Neural crest cell (in vitro differentiated cells): ENCODE results near the gene CACNA1E. TPM values are rescaled to one million over a fixed set of nuclear protein-coding genes. Genes with fewer than 3 reads are reported as not detected.

Source experiments
- DNase-seq: peaks from one replicate; pipeline ENCODE4 v3.0.0; 2021; ENCODE audit warnings: low read depth, mixed read lengths, low spot score
- H3K27ac Mint-ChIP-seq: one replicate; pipeline ENCODE4 v1.8.0; 2021; ENCODE audit warnings: mild to moderate bottlenecking, mixed read lengths; ENCODE audit not compliant: unreplicated experiment
- H3K27me3 Mint-ChIP-seq: 2 replicates; pipeline ENCODE4 v1.8.0; 2021; ENCODE audit warnings: low read depth, mild to moderate bottlenecking, mixed read lengths
- H3K36me3 Mint-ChIP-seq: 2 replicates; pipeline ENCODE4 v1.8.0; 2021; ENCODE audit warnings: low read depth, mild to moderate bottlenecking, mixed read lengths
- H3K4me1 Mint-ChIP-seq: 2 replicates; pipeline ENCODE4 v1.8.0; 2021; ENCODE audit warnings: mixed read lengths
- H3K4me3 Mint-ChIP-seq: one replicate; pipeline ENCODE4 v1.8.0; 2021; ENCODE audit warnings: mild to moderate bottlenecking, mixed read lengths
- H3K9me3 Mint-ChIP-seq: 2 replicates; pipeline ENCODE4 v1.8.0; 2021; ENCODE audit warnings: mixed read lengths
- CTCF ChIP-seq: fragments of 200-600 bp; sonication (generic); conservative IDR thresholded peaks from 2 replicates; pipeline ENCODE4 v1.5.0; 2021; ENCODE audit warnings: antibody characterized with exemption, mild to moderate bottlenecking
- total RNA-seq: library from RNA; stranded (reverse); gene quantifications from 2 replicates; pipeline ENCODE4 v1.2.1, GENCODE V29; 2021

The CACNA1E gene
- total RNA-seq, 1 donor from 2014 or later: 1.3 TPM

GRCh38 chr1:181769846-181770245 lies 286.5 kb downstream of the CACNA1E start:
- no peak for TF ChIP-seq CTCF
- Mint-ChIP-seq H3K27ac (no peak overlapping the region), H3K27me3 (peaks cover 5% of the 10 kb centered on the region), H3K36me3 (no peaks in the 10 kb centered on the region), H3K4me3 (no peak overlapping the region), H3K4me1 (no peaks in the 10 kb centered on the region), H3K9me3 (no peaks in the 10 kb centered on the region)
- DNase-seq: no peak

GRCh38 chr1:181772714-181773113 lies 289.4 kb downstream of the CACNA1E start:
- H3K4me3 Mint-ChIP-seq: no peak overlapping the region
- no peaks in the 10 kb centered on the region for H3K4me1 Mint-ChIP-seq
- H3K36me3 Mint-ChIP-seq: no peaks in the 10 kb centered on the region
- TF ChIP-seq CTCF: no peak
- no peaks in the 10 kb centered on the region for H3K9me3 Mint-ChIP-seq
- H3K27ac Mint-ChIP-seq: no peak overlapping the region
- DNase-seq: no peak
- H3K27me3 Mint-ChIP-seq: no peaks in the 10 kb centered on the region

- Mint-ChIP-seq H3K27me3 (no peaks in the 10 kb centered on the region), H3K27ac (no peak overlapping the region), H3K4me1 (no peaks in the 10 kb centered on the region), H3K4me3 (no peak overlapping the region), H3K36me3 (no peaks in the 10 kb centered on the region), H3K9me3 (no peaks in the 10 kb centered on the region)
- no peak for TF ChIP-seq CTCF
- DNase-seq: no peak
These were observed 292.7 kb downstream of the CACNA1E start for GRCh38 chr1:181776044-181776443.

GRCh38 chr1:181777286-181777685 lies 294.0 kb downstream of the CACNA1E start:
- DNase-seq: no peak
- no peak overlapping the region for H3K4me3 Mint-ChIP-seq
- no peaks in the 10 kb centered on the region for H3K4me1 Mint-ChIP-seq
- no peak for TF ChIP-seq CTCF
- H3K27me3 Mint-ChIP-seq: no peaks in the 10 kb centered on the region
- H3K36me3 Mint-ChIP-seq: no peaks in the 10 kb centered on the region
- H3K27ac Mint-ChIP-seq: no peak overlapping the region
- no peaks in the 10 kb centered on the region for H3K9me3 Mint-ChIP-seq

- no peak overlapping the region for H3K4me3 Mint-ChIP-seq
- H3K4me1 Mint-ChIP-seq: no peaks in the 10 kb centered on the region
- no peaks in the 10 kb centered on the region for H3K36me3 Mint-ChIP-seq
- H3K9me3 Mint-ChIP-seq: no peaks in the 10 kb centered on the region
- DNase-seq: no peak
- H3K27ac Mint-ChIP-seq: no peak overlapping the region
- no peak for TF ChIP-seq CTCF
- no peaks in the 10 kb centered on the region for H3K27me3 Mint-ChIP-seq
These were observed 294.5 kb downstream of the CACNA1E start for GRCh38 chr1:181777812-181778211.
